IMR-90 (cell line): ENCODE data around the gene ACE. TPM values are rescaled to one million over a fixed set of nuclear protein-coding genes. Genes with fewer than 3 reads are reported as not detected.

Source experiments
- ATAC-seq: fragments of 200-7000 bp; cut with Tn5 transposase; 2 replicates; pipeline ENCODE4 v1.9.1; 2020; ENCODE audit warnings: low read depth, mild to moderate bottlenecking, moderate library complexity
- BruUV-seq: library from RNA; stranded (reverse); fragments of 400-500 nt; replicated peaks from 2 replicates; lab custom pipeline; 2021; lab: Mats Ljungman, UMichigan
- CTCF ChIA-PET: fragments of 300-600 bp; formaldehyde crosslinking; extraction: SDS; loops from one replicate; lab custom pipeline; 2021; ENCODE audit warnings: antibody characterized with exemption; lab: Yijun Ruan, JAX
- POLR2A ChIA-PET: fragments of 300-600 bp; sonication (Branson Sonifier 250); formaldehyde crosslinking; loops from one replicate; lab custom pipeline; 2022; ENCODE audit warnings: antibody characterized with exemption; ENCODE audit not compliant: unreplicated experiment; lab: Charles Lee
- DNase-seq: peaks from one replicate; pipeline ENCODE4 v3.0.0; 2013
- H2AFZ ChIP-seq: replicated peaks from 2 replicates; pipeline ENCODE3; 2013; ENCODE audit warnings: low read length, mild to moderate bottlenecking; ENCODE audit not compliant: poor library complexity
- H2AK5ac ChIP-seq: 2 replicates; pipeline ENCODE4 v1.6.1; 2013; ENCODE audit warnings: low read depth, low read length, inconsistent platforms
- H2AK9ac ChIP-seq: replicated peaks from 2 replicates; pipeline ENCODE3; 2013; ENCODE audit warnings: mild to moderate bottlenecking, low read depth, low read length, moderate library complexity; ENCODE audit not compliant: poor library complexity
- H2BK120ac ChIP-seq: 2 replicates; pipeline ENCODE4 v1.6.1; 2013; ENCODE audit warnings: low read depth, low read length, inconsistent platforms
- H2BK15ac ChIP-seq: 3 replicates; pipeline ENCODE4 v1.6.1; 2013; ENCODE audit warnings: low read depth, low read length, inconsistent platforms
- H2BK20ac ChIP-seq: 2 replicates; pipeline ENCODE4 v1.6.1; 2013; ENCODE audit warnings: low read depth, mild to moderate bottlenecking, inconsistent platforms, low read length, moderate library complexity
- H2BK5ac ChIP-seq: 2 replicates; pipeline ENCODE4 v1.6.1; 2013; ENCODE audit warnings: mild to moderate bottlenecking, low read depth, low read length, inconsistent platforms; ENCODE audit not compliant: poor library complexity, severe bottlenecking
- H3K14ac ChIP-seq: replicated peaks from 2 replicates; pipeline ENCODE4 v1.6.1; 2013; ENCODE audit warnings: low read depth, low read length, inconsistent platforms
- H3K18ac ChIP-seq: 2 replicates; pipeline ENCODE4 v1.6.1; 2013; ENCODE audit warnings: low read depth, low read length, control low read depth
- H3K23ac ChIP-seq: 2 replicates; pipeline ENCODE4 v1.6.1; 2013; ENCODE audit warnings: low read depth, low read length, inconsistent platforms
- H3K27ac ChIP-seq: 2 replicates; pipeline ENCODE4 v1.5.1; 2013; ENCODE audit warnings: mild to moderate bottlenecking, control low read depth, low read length; ENCODE audit not compliant: insufficient read depth
- H3K27me3 ChIP-seq: 2 replicates; pipeline ENCODE4 v1.6.1; 2013; ENCODE audit warnings: low read length; ENCODE audit not compliant: control insufficient read depth, insufficient read depth
- H3K36me3 ChIP-seq: 2 replicates; pipeline ENCODE4 v1.6.1; 2013; ENCODE audit warnings: low read length, mixed read lengths; ENCODE audit not compliant: control insufficient read depth, insufficient read depth
- H3K4ac ChIP-seq: 2 replicates; pipeline ENCODE4 v1.6.1; 2013; ENCODE audit warnings: low read depth, low read length, inconsistent platforms
- H3K4me1 ChIP-seq: 2 replicates; pipeline ENCODE4 v1.6.1; 2013; ENCODE audit warnings: low read length, mixed read lengths; ENCODE audit not compliant: control insufficient read depth, insufficient read depth
- H3K4me2 ChIP-seq: 2 replicates; pipeline ENCODE4 v1.6.1; 2013; ENCODE audit warnings: low read depth, mild to moderate bottlenecking, control low read depth, low read length, moderate library complexity
- H3K4me3 ChIP-seq: 2 replicates; pipeline ENCODE4 v1.5.1; 2013; ENCODE audit warnings: low read depth, mild to moderate bottlenecking, control low read depth, low read length, moderate library complexity; ENCODE audit not compliant: insufficient read depth
- H3K56ac ChIP-seq: 2 replicates; pipeline ENCODE4 v1.6.1; 2013; ENCODE audit warnings: low read length, inconsistent platforms; ENCODE audit not compliant: insufficient read depth; ENCODE audit errors: extremely low read depth
- H3K79me1 ChIP-seq, 2 experiments: 2 replicates each; pipeline ENCODE4 v1.6.1; 2013; ENCODE audit warnings: low read length in 2 of 2, inconsistent platforms in 1 of 2, low read depth in 1 of 2
- H3K9ac ChIP-seq: 2 replicates; pipeline ENCODE4 v1.6.1; 2013; ENCODE audit warnings: low read depth, low read length, control low read depth
- H3K9me1 ChIP-seq: 2 replicates; pipeline ENCODE4 v1.6.1; 2013; ENCODE audit warnings: low read length, inconsistent platforms; ENCODE audit not compliant: insufficient read depth
- H3K9me3 ChIP-seq: 2 replicates; pipeline ENCODE4 v1.6.1; 2013; ENCODE audit warnings: low read length; ENCODE audit not compliant: control insufficient read depth, insufficient read depth
- H4K20me1 ChIP-seq: 2 replicates; pipeline ENCODE4 v1.6.1; 2013; ENCODE audit warnings: low read length, inconsistent platforms; ENCODE audit not compliant: insufficient read depth
- H4K5ac ChIP-seq: 2 replicates; pipeline ENCODE4 v1.6.1; 2013; ENCODE audit warnings: mild to moderate bottlenecking, low read depth, low read length, control low read depth
- H4K8ac ChIP-seq, 2 experiments: 2 replicates each; pipeline ENCODE4 v1.6.1; 2013; ENCODE audit warnings: low read depth in 2 of 2, low read length in 2 of 2, control low read depth in 1 of 2, inconsistent platforms in 1 of 2
- H4K91ac ChIP-seq: 2 replicates; pipeline ENCODE4 v1.6.1; 2013; ENCODE audit warnings: low read depth, low read length, inconsistent platforms; ENCODE audit not compliant: insufficient read depth
- BHLHE40 ChIP-seq: fragments of 150-350 bp; IDR thresholded peaks from 2 replicates; pipeline ENCODE4 v1.6.1; 2016; ENCODE audit warnings: mild to moderate bottlenecking, low read depth, low read length
- CEBPB ChIP-seq: IDR thresholded peaks from 2 replicates; pipeline ENCODE4 v1.6.1; 2012; ENCODE audit warnings: low read depth, low read length, improper control_type of control experiment
- CHD1 ChIP-seq: IDR thresholded peaks from 2 replicates; pipeline ENCODE4 v1.6.1; 2012; ENCODE audit warnings: low read depth, low read length, improper control_type of control experiment
- CTCF ChIP-seq: conservative IDR thresholded peaks from 2 replicates; pipeline ENCODE4 v1.5.1; 2012; ENCODE audit warnings: mild to moderate bottlenecking, low read depth, low read length, improper control_type of control experiment
- ELK1 ChIP-seq: fragments of 150-350 bp; IDR thresholded peaks from 2 replicates; pipeline ENCODE4 v1.6.1; 2016; ENCODE audit warnings: low read depth, mild to moderate bottlenecking, low read length, moderate library complexity, borderline replicate concordance
- FOS ChIP-seq: fragments of 150-350 bp; IDR thresholded peaks from 2 replicates; pipeline ENCODE4 v1.6.1; 2016; ENCODE audit warnings: low read depth, low read length
- MAFK ChIP-seq: IDR thresholded peaks from 2 replicates; pipeline ENCODE4 v1.6.1; 2012; ENCODE audit warnings: low read depth, low read length, improper control_type of control experiment
- MAZ ChIP-seq: IDR thresholded peaks from 2 replicates; pipeline ENCODE4 v1.6.1; 2012; ENCODE audit warnings: low read depth, mild to moderate bottlenecking, low read length, improper control_type of control experiment, moderate library complexity, borderline replicate concordance
- MXI1 ChIP-seq: IDR thresholded peaks from 2 replicates; pipeline ENCODE4 v1.6.1; 2012; ENCODE audit warnings: low read depth, mild to moderate bottlenecking, low read length, moderate library complexity, borderline replicate concordance
- NFE2L2 ChIP-seq: fragments of 150-350 bp; IDR thresholded peaks from 2 replicates; pipeline ENCODE4 v1.6.1; 2016; ENCODE audit warnings: low read depth, mild to moderate bottlenecking, low read length
- POLR2A ChIP-seq: IDR thresholded peaks from 2 replicates; pipeline ENCODE4 v1.6.1; 2012; ENCODE audit warnings: mild to moderate bottlenecking, low read depth, low read length
- RAD21 ChIP-seq: IDR thresholded peaks from 2 replicates; pipeline ENCODE4 v1.6.1; 2012; ENCODE audit warnings: low read length, improper control_type of control experiment
- RCOR1 ChIP-seq: IDR thresholded peaks from 2 replicates; pipeline ENCODE4 v1.6.1; 2012; ENCODE audit warnings: mild to moderate bottlenecking, low read length, improper control_type of control experiment; ENCODE audit not compliant: insufficient replicate concordance
- RFX5 ChIP-seq: IDR thresholded peaks from 2 replicates; pipeline ENCODE4 v1.8.0; 2012; ENCODE audit warnings: low read depth, mild to moderate bottlenecking, low read length, moderate library complexity
- SMC3 ChIP-seq: fragments of 150-350 bp; IDR thresholded peaks from 2 replicates; pipeline ENCODE4 v1.6.1; 2016; ENCODE audit warnings: low read depth, mild to moderate bottlenecking, antibody characterized with exemption, low read length, moderate library complexity
- USF2 ChIP-seq: fragments of 150-350 bp; IDR thresholded peaks from 2 replicates; pipeline ENCODE4 v1.6.1; 2017; ENCODE audit warnings: mild to moderate bottlenecking, antibody characterized with exemption, low read length, low read depth
- WGBS, 2 experiments: methylation state at CpG; one replicate each; pipeline versions ENCODE4 v1.1.5 to v1.1.7; 2013; ENCODE audit warnings: missing lambda C conversion rate in 2 of 2; ENCODE audit not compliant: insufficient read length in 1 of 2; ENCODE audit errors: extremely low coverage in 2 of 2; 5-methylcytosine and 5-hydroxymethylcytosine counted together
- dilution Hi-C: fragments of 300-500 bp; cut with HindIII; formaldehyde crosslinking; loops from one replicate; pipeline ENCODE4 v1.14.3; 2018; ENCODE audit warnings: low sequenced_read_pairs; ENCODE audit not compliant: unreplicated experiment
- in situ Hi-C: fragments of 300-500 bp; cut with MboI; formaldehyde crosslinking; loops from 3 replicates; pipeline ENCODE4 v1.14.3; 2019; ENCODE audit warnings: low sequenced_read_pairs, inconsistent platforms, mixed read lengths
- intact Hi-C: fragments of 100-400 bp; cut with micrococcal nuclease; formaldehyde crosslinking; loops from 2 replicates; pipeline ENCODE4 v1.10.0; 2022
- polyA plus RNA-seq, 3 experiments: library from polyadenylated mRNA; depleted of rRNA; stranded (reverse); fragments of >200 nt; gene quantifications; 2 replicates each; pipeline ENCODE4 v1.2.3, GENCODE V29; 2012; ENCODE audit warnings: low replicate concordance in 1 of 3
- total RNA-seq: library from RNA; depleted of rRNA; stranded (reverse); fragments of >200 nt; gene quantifications from 2 replicates; pipeline ENCODE4 v1.2.3, GENCODE V29; 2012

The ACE gene
- total and polyA plus RNA-seq, 2 of the 4 experiments (the other 2 are of a cell fraction): 1.4 to 5.8 TPM

GRCh38 chr17:63487014-63487339 lies 10.1 kb downstream of the ACE start:
- H2AK9ac ChIP-seq: no peak overlapping the region
- no peak overlapping the region for H3K9ac ChIP-seq
- ATAC-seq (no peak), DNase-seq (no peak)
- H3K23ac ChIP-seq: no peak overlapping the region
- no peak overlapping the region for H2BK120ac ChIP-seq
- no peak overlapping the region for H3K18ac ChIP-seq
- H4K5ac ChIP-seq: no peak overlapping the region
- H2BK15ac ChIP-seq: no peak overlapping the region
- no peak overlapping the region for H4K8ac ChIP-seq
- POLR2A ChIA-PET: no interaction called here
- no peak overlapping the region for H2BK5ac ChIP-seq
- in situ Hi-C loops: no loop called here
- 91% methylated on average over 7 of the region's 11 CpGs; no CpG with 5 or more reads in 1 of the 2 experiments for WGBS, 2 experiments
- no peaks in the 10 kb centered on the region for H3K79me1 ChIP-seq
- dilution Hi-C loops: no loop called here
- no peak for TF ChIP-seq BHLHE40
- no peak for TF ChIP-seq MAFK
- no peak for TF ChIP-seq SMC3
- TF ChIP-seq ELK1: no peak
- TF ChIP-seq NFE2L2: no peak
- TF ChIP-seq FOS: no peak
- no peak for TF ChIP-seq CEBPB
- TF ChIP-seq MAZ: no peak
- TF ChIP-seq CTCF: no peak
- no peak for TF ChIP-seq RAD21
- TF ChIP-seq CHD1: no peak
- no peak for TF ChIP-seq USF2
- TF ChIP-seq RCOR1: no peak
- TF ChIP-seq POLR2A: no peak
- no peak for TF ChIP-seq RFX5
- TF ChIP-seq MXI1: no peak
- no peak overlapping the region for H2AK5ac ChIP-seq
- H3K4me2 ChIP-seq: no peak overlapping the region
- H3K4me1 ChIP-seq: no peaks in the 10 kb centered on the region
- no peak overlapping the region for H2BK20ac ChIP-seq
- no peaks in the 10 kb centered on the region for H3K36me3 ChIP-seq
- intact Hi-C loops: no loop called here
- no peak overlapping the region for H3K14ac ChIP-seq
- H3K4ac ChIP-seq: no peak overlapping the region
- no peak overlapping the region for H2AFZ ChIP-seq
- H4K91ac ChIP-seq: no peak overlapping the region
- H4K20me1 ChIP-seq: no peaks in the 10 kb centered on the region
- no TSS peak for BruUV-seq
- H3K4me3 ChIP-seq: no peak overlapping the region
- H3K56ac ChIP-seq: no peak overlapping the region
- no peaks in the 10 kb centered on the region for H3K9me3 ChIP-seq
- CTCF ChIA-PET: interaction anchor here (1.0 kb wide), 1 partner anchor 125 kb away, joined by 3 read pairs; no protein-coding TSS in a partner anchor
- no peak overlapping the region for H3K27ac ChIP-seq
- H3K9me1 ChIP-seq: no peaks in the 10 kb centered on the region; the same call in 1 of the 2 replicates
- peaks cover 11% of the 10 kb centered on the region; the same call in 1 of the 2 replicates for H3K27me3 ChIP-seq
